HG03097 (cell line): ENCODE results near the gene NIN.

Source experiments
- ATAC-seq: cut with Tn5 transposase; IDR thresholded peaks from one replicate; pipeline ENCODE4 v1.9.1; 2021; ENCODE audit not compliant: unreplicated experiment, low FRiP score

NIN gene

DNA sequence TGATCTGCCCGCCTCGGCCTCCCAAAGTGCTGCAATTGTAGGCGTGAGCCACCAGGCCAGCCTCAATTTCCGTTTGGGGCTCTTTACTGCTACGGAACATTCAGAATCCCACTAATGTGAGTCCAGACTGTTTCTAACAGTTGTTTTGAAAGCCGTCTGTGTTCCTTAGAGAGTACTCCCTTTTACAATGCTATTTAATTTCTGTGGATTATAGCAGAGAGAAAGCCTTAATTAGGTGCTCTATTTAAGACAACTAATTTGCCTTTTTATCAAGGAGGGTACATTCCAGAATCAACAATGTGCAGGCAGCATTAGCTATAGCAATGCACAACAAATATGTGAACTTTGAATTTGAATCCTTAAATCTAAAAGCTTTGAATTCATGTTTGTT is 160.1 kb downstream of the NIN start:
- no peak for ATAC-seq

- ATAC-seq: no peak
Measured at GRCh38 chr14:50670196-50670865, 160.6 kb downstream of the NIN start.
